ENCODE results near the gene ARPC5L. TPM values are rescaled to one million over a fixed set of nuclear protein-coding genes. Genes with fewer than 3 reads are reported as not detected.
"Not testable (repeated sequence)": the region's sequence is repeated elsewhere in the genome, so short reads cannot be mapped to it uniquely, and the experiment has no call there.

Gene ARPC5L
- total RNA-seq, 1 donor: 14.2 TPM

- no peak overlapping the region for H3K4me3 ChIP-seq (ENCODE audit: low read depth, low read length)
- DNase-seq (ENCODE audit: low read depth): peak; percentile 27
- TF ChIP-seq CTCF (IDR thresholded peaks at IDR 0.05; ENCODE audit: insufficient read depth, low read depth, low read length): no peak
Measured at GRCh38 chr9:124834591-124834990, 27.3 kb upstream of the ARPC5L start.

- DNase-seq (ENCODE audit: low read depth): peak; percentile 88
- TF ChIP-seq CTCF (IDR thresholded peaks at IDR 0.05; ENCODE audit: insufficient read depth, low read depth, low read length): no peak
- no peak overlapping the region for H3K4me3 ChIP-seq (ENCODE audit: low read depth, low read length)
Measured at GRCh38 chr9:124835026-124835557, 26.8 kb upstream of the ARPC5L start.

- not testable (repeated sequence) for H3K4me3 ChIP-seq (ENCODE audit: low read depth, low read length); DNase-seq (ENCODE audit: low read depth)
Measured at GRCh38 chr9:124838132-124838531, 23.8 kb upstream of the ARPC5L start.

- H3K4me3 ChIP-seq (ENCODE audit: low read depth, low read length); DNase-seq (ENCODE audit: low read depth): not testable (repeated sequence)
Measured at GRCh38 chr9:124838567-124839275, 23.2 kb upstream of the ARPC5L start.

GRCh38 chr9:124839612-124840299 lies 22.2 kb upstream of the ARPC5L start:
- H3K4me3 ChIP-seq (ENCODE audit: low read depth, low read length): no peak overlapping the region
- TF ChIP-seq CTCF (IDR thresholded peaks at IDR 0.05; ENCODE audit: insufficient read depth, low read depth, low read length): peak; percentile 68
- no peak for DNase-seq (ENCODE audit: low read depth)

GRCh38 chr9:124840300-124840833 lies 21.6 kb upstream of the ARPC5L start:
- DNase-seq (ENCODE audit: low read depth): no peak
- H3K4me3 ChIP-seq (ENCODE audit: low read depth, low read length): no peak overlapping the region
- TF ChIP-seq CTCF (IDR thresholded peaks at IDR 0.05; ENCODE audit: insufficient read depth, low read depth, low read length): peak; percentile 31

GRCh38 chr9:124841075-124841821 lies 20.7 kb upstream of the ARPC5L start:
- no peak overlapping the region for H3K4me3 ChIP-seq (ENCODE audit: low read depth, low read length)
- no peak for DNase-seq (ENCODE audit: low read depth)

More at GRCh38 chr9:124841075-124841821, 20.7 kb upstream of the ARPC5L start:
- TF ChIP-seq CTCF (IDR thresholded peaks at IDR 0.05; ENCODE audit: insufficient read depth, low read depth, low read length): no peak
